ENCODE data around the gene NTM.

The NTM gene

GRCh38 chr11:132118661-132119060, 748.2 kb downstream of the NTM start:
- no peak overlapping the region for H3K27ac ChIP-seq (replicated peaks)
- no peak overlapping the region for H3K4me3 ChIP-seq (replicated peaks; ENCODE audit: insufficient read depth, low read length)
- TF ChIP-seq, protein P1, sequence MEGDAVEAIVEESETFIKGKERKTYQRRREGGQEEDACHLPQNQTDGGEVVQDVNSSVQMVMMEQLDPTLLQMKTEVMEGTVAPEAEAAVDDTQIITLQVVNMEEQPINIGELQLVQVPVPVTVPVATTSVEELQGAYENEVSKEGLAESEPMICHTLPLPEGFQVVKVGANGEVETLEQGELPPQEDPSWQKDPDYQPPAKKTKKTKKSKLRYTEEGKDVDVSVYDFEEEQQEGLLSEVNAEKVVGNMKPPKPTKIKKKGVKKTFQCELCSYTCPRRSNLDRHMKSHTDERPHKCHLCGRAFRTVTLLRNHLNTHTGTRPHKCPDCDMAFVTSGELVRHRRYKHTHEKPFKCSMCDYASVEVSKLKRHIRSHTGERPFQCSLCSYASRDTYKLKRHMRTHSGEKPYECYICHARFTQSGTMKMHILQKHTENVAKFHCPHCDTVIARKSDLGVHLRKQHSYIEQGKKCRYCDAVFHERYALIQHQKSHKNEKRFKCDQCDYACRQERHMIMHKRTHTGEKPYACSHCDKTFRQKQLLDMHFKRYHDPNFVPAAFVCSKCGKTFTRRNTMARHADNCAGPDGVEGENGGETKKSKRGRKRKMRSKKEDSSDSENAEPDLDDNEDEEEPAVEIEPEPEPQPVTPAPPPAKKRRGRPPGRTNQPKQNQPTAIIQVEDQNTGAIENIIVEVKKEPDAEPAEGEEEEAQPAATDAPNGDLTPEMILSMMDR (IDR thresholded peaks at IDR 0.05; ENCODE audit: insufficient read depth, low read length), result no peak
- TF ChIP-seq POLR2AphosphoS5 (IDR thresholded peaks at IDR 0.05; ENCODE audit: low read depth), result no peak
- TF ChIP-seq, protein P2, sequence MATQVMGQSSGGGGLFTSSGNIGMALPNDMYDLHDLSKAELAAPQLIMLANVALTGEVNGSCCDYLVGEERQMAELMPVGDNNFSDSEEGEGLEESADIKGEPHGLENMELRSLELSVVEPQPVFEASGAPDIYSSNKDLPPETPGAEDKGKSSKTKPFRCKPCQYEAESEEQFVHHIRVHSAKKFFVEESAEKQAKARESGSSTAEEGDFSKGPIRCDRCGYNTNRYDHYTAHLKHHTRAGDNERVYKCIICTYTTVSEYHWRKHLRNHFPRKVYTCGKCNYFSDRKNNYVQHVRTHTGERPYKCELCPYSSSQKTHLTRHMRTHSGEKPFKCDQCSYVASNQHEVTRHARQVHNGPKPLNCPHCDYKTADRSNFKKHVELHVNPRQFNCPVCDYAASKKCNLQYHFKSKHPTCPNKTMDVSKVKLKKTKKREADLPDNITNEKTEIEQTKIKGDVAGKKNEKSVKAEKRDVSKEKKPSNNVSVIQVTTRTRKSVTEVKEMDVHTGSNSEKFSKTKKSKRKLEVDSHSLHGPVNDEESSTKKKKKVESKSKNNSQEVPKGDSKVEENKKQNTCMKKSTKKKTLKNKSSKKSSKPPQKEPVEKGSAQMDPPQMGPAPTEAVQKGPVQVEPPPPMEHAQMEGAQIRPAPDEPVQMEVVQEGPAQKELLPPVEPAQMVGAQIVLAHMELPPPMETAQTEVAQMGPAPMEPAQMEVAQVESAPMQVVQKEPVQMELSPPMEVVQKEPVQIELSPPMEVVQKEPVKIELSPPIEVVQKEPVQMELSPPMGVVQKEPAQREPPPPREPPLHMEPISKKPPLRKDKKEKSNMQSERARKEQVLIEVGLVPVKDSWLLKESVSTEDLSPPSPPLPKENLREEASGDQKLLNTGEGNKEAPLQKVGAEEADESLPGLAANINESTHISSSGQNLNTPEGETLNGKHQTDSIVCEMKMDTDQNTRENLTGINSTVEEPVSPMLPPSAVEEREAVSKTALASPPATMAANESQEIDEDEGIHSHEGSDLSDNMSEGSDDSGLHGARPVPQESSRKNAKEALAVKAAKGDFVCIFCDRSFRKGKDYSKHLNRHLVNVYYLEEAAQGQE (IDR thresholded peaks at IDR 0.05; ENCODE audit: insufficient replicate concordance, low read depth), result no peak
- no peak for TF ChIP-seq GABPA (IDR thresholded peaks at IDR 0.05; ENCODE audit: low read depth)
- TF ChIP-seq SPI1 (IDR thresholded peaks at IDR 0.05; ENCODE audit: borderline replicate concordance, low read depth), result no peak
- no peak for DNase-seq (ENCODE audit: low read depth in 1 of 2, low spot score in 1 of 2)
- H3K27me3 ChIP-seq (ENCODE audit: insufficient read depth, poor library complexity, severe bottlenecking), result no peaks in the 10 kb centered on the region

DNA sequence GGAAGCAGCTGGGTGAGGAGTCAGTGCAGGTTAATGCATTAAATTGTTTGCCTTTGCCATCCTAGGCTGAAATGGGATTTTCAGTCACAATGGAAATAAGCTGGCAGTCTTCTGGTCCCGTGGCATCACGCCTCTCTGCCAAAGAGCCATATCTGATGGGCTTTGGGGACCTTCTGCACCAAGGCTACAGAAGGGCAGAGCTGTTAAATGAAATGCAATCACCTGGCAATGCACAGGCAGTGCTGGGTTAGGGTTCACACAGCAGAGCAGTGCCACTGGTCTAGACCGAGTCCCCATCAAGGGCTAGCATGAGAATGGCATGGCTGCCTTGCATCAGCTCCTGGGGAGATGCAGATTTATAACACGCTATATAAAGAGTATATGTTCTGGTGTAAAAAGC, 749.2 kb downstream of the NTM start:
- no peaks in the 10 kb centered on the region for H3K27me3 ChIP-seq (ENCODE audit: insufficient read depth, poor library complexity, severe bottlenecking)
- DNase-seq (ENCODE audit: low read depth in 1 of 2, low spot score in 1 of 2), result no peak
- no peak overlapping the region for H3K4me3 ChIP-seq (replicated peaks; ENCODE audit: insufficient read depth, low read length)
- H3K27ac ChIP-seq (replicated peaks), result no peak overlapping the region
- TF ChIP-seq, protein P1 (IDR thresholded peaks at IDR 0.05; ENCODE audit: insufficient read depth, low read length), result no peak

DNA sequence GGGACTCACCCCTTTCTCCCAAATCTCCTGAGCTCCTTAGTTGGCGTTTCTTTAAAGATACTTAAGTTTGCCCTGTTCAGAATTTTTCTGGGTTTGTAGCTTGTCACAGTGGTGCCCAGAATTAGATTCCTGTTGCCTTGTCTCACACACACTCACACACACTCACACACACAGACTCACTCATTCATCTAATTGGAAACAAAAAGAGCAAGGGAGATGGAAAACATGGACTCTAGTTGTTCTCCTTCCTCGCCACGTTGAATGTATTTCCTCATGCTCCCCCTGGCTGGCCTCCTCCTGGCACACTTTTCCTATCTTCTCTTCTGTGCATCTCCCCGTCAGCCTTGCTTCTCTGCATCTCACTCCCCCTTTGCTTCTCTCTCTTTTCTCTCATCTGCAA, 752.3 kb downstream of the NTM start:
- no peak for DNase-seq (ENCODE audit: low read depth in 1 of 2, low spot score in 1 of 2)
- H3K27ac ChIP-seq (replicated peaks), result no peak overlapping the region
- TF ChIP-seq SPI1 (IDR thresholded peaks at IDR 0.05; ENCODE audit: borderline replicate concordance, low read depth), result no peak
- TF ChIP-seq, protein P2 (IDR thresholded peaks at IDR 0.05; ENCODE audit: insufficient replicate concordance, low read depth), result no peak
- no peak for TF ChIP-seq POLR2AphosphoS5 (IDR thresholded peaks at IDR 0.05; ENCODE audit: low read depth)
- TF ChIP-seq, protein P1 (IDR thresholded peaks at IDR 0.05; ENCODE audit: insufficient read depth, low read length), result no peak
- no peak for TF ChIP-seq GABPA (IDR thresholded peaks at IDR 0.05; ENCODE audit: low read depth)

GRCh38 chr11:132123449-132123848, 753.0 kb downstream of the NTM start:
- no peak for DNase-seq (ENCODE audit: low read depth in 1 of 2, low spot score in 1 of 2)
- Histone ChIP-seq H3K4me3 (replicated peaks; ENCODE audit: insufficient read depth, low read length) (no peak overlapping the region), H3K27ac (replicated peaks) (no peak overlapping the region), H3K27me3 (ENCODE audit: insufficient read depth, poor library complexity, severe bottlenecking) (no peaks in the 10 kb centered on the region)
- TF ChIP-seq POLR2AphosphoS5 (IDR thresholded peaks at IDR 0.05; ENCODE audit: low read depth), result no peak
- TF ChIP-seq SPI1 (IDR thresholded peaks at IDR 0.05; ENCODE audit: borderline replicate concordance, low read depth), result no peak
- TF ChIP-seq, protein P1 (IDR thresholded peaks at IDR 0.05; ENCODE audit: insufficient read depth, low read length), result no peak
- TF ChIP-seq GABPA (IDR thresholded peaks at IDR 0.05; ENCODE audit: low read depth), result no peak
- TF ChIP-seq, protein P2 (IDR thresholded peaks at IDR 0.05; ENCODE audit: insufficient replicate concordance, low read depth), result no peak

More for the DNA sequence above, 752.3 kb downstream of the NTM start:
- Histone ChIP-seq H3K27me3 (ENCODE audit: insufficient read depth, poor library complexity, severe bottlenecking) (no peaks in the 10 kb centered on the region), H3K4me3 (replicated peaks; ENCODE audit: insufficient read depth, low read length) (no peak overlapping the region)
